ENCODE results near the gene PARP8.

- no peak for TF ChIP-seq CTCF (IDR thresholded peaks at IDR 0.05)
- TF ChIP-seq POLR2A (IDR thresholded peaks at IDR 0.05): no peak
- TF ChIP-seq POLR2AphosphoS5 (IDR thresholded peaks at IDR 0.05): no peak
Observed at GRCh38 chr5:50822046-50822445, 155.6 kb downstream of the PARP8 start.
